ENCODE measurements around the gene SLC6A11.

The SLC6A11 gene

DNA sequence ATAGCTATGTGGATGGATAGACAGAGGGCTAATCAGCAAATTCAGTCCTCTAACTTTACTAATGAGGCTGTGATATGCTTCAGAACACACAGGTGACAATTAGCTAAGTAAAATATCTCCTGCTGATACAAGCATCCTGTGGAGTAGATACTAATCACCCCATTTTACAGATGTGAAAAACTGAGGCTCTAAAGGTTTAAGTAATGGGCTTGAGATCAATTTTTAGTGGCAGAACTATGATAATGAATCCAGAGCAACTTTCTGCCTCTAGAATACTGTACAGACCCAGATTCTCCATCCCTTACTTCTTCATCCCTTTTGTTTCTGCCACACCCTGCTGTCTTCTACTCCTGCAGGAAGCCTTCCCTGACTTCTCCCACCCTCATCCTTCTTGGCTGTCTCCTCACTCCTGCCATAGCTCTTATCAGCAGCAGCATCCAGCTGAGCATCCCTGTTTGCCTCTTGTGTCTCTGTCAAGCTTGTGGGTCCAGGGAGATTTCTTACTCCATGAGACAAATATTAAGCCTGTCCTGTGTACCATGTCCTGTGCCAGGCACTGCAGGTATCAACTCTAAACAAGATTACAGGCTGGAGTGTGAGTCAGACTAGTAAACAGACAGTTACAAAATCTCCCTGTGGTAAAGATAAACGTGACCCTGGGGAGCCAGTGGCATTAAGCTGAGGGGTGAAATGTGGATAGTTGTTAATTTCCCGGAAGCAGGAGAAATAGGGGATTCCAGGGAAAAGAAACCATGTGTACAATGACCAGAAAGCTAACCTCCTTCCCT is 39.2 kb downstream of the SLC6A11 start:
- TF ChIP-seq, protein P1, sequence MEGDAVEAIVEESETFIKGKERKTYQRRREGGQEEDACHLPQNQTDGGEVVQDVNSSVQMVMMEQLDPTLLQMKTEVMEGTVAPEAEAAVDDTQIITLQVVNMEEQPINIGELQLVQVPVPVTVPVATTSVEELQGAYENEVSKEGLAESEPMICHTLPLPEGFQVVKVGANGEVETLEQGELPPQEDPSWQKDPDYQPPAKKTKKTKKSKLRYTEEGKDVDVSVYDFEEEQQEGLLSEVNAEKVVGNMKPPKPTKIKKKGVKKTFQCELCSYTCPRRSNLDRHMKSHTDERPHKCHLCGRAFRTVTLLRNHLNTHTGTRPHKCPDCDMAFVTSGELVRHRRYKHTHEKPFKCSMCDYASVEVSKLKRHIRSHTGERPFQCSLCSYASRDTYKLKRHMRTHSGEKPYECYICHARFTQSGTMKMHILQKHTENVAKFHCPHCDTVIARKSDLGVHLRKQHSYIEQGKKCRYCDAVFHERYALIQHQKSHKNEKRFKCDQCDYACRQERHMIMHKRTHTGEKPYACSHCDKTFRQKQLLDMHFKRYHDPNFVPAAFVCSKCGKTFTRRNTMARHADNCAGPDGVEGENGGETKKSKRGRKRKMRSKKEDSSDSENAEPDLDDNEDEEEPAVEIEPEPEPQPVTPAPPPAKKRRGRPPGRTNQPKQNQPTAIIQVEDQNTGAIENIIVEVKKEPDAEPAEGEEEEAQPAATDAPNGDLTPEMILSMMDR (IDR thresholded peaks at IDR 0.05; ENCODE audit: control insufficient read depth, insufficient read depth, low read depth, low read length, missing control alignments) = no peak
- no peak overlapping the region for H3K4me3 ChIP-seq (ENCODE audit: control insufficient read depth, low read depth, low read length)
- DNase-seq (ENCODE audit: low read depth) = no peak

DNA sequence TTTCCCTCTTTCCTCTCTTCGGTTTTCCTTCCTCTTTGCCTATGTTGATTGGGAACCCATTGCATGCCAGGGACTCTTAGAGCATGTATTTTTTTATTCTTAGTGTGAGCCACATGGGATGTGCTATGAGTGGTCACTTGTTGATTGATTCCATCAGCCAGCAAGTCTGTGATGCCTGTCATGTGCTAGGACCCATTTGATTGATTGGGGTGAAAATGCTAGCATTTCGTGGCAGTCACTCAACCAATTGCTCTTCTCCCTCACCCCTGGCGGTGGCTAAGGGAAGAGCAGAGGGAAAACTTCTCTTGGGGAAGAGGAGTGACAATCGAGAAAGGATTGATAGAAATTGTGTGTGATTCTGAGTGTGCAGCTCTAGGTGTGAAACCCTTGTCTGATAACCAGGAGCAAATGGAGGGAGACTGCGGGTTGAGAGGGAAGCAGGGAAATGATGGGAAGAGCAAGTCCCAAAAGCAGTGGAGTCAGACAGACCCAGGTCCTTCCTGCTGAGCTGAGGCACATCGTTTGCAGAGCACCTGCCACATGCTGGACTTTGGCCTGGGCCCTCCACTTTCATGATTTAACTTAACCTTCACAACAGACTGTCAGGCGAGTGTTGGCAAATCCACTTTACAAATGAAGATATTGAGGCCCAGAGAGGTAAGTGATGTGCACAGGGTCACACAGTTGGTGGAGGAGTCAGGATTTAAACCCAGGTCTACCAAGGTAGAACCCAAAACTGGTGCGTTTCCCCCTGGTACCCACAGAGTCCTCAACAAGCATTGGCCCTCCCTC is 40.0 kb downstream of the SLC6A11 start:
- TF ChIP-seq, protein P1 (IDR thresholded peaks at IDR 0.05; ENCODE audit: control insufficient read depth, insufficient read depth, low read depth, low read length, missing control alignments) = peak; percentile 43
- DNase-seq (ENCODE audit: low read depth) = no peak
- no peak overlapping the region for H3K4me3 ChIP-seq (ENCODE audit: control insufficient read depth, low read depth, low read length)

DNA sequence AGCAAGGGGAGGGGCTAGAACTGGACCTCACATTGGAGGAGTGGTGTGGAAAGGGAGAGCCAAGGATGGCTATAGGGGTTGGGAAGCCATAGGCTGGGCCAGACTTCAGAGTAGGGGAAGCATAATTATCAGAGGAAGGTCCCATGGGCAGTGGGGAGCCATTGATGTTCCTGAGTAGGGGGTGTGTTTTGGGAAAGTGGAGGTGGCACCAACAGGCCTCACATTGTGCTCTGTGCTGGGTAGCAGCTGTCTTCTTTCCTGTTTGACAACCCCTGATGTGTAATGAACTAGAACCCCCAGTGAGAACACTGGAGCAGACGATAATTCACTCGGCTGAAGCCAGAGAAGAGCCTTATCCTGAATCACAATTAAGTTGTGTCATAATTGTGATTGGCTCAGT is 41.2 kb downstream of the SLC6A11 start:
- DNase-seq (ENCODE audit: low read depth) = no peak
- TF ChIP-seq, protein P1 (IDR thresholded peaks at IDR 0.05; ENCODE audit: control insufficient read depth, insufficient read depth, low read depth, low read length, missing control alignments) = no peak
- H3K4me3 ChIP-seq (ENCODE audit: control insufficient read depth, low read depth, low read length) = no peak overlapping the region

DNA sequence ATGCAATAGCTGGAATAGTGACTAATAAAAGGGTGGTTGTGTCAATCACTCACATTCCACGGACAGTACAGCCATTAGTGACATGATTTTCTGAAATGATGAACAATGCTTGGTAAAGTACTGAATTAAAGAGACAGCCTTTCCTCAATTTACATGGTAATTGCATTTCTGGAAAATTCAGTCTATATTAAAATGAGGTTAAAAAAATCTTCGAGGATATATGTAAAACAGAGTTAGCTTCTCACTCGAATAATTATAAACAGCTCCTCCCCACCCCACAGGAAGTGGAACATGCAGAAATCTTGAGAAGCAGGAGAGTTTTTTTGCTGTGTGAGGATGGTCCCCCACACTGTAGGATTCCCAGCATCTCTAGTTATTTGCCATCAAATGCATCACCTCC is 42.1 kb downstream of the SLC6A11 start:
- no peak for DNase-seq (ENCODE audit: low read depth)
- H3K4me3 ChIP-seq (ENCODE audit: control insufficient read depth, low read depth, low read length) = no peak overlapping the region
- TF ChIP-seq, protein P1 (IDR thresholded peaks at IDR 0.05; ENCODE audit: control insufficient read depth, insufficient read depth, low read depth, low read length, missing control alignments) = no peak

DNA sequence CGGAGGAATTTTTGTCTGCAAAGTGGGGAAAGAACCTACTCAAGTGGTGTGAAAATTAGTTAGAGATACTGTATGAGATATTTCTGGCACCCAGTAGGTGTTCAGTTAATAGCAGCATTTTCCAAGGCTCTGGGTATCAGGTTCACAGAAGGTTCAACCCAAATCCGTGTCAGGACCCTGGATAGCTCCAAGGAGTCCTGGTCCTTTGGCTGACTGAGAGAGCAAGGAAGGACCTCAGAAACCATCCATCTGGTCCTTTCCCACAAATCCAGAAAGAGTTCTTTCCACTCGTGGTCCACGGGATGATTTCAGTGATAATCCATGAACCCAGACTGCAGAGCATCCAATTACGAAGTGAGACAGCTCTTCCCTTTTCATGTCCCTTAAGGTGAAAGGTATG is 51.4 kb downstream of the SLC6A11 start:
- TF ChIP-seq, protein P1 (IDR thresholded peaks at IDR 0.05; ENCODE audit: control insufficient read depth, insufficient read depth, low read depth, low read length, missing control alignments) = no peak

DNA sequence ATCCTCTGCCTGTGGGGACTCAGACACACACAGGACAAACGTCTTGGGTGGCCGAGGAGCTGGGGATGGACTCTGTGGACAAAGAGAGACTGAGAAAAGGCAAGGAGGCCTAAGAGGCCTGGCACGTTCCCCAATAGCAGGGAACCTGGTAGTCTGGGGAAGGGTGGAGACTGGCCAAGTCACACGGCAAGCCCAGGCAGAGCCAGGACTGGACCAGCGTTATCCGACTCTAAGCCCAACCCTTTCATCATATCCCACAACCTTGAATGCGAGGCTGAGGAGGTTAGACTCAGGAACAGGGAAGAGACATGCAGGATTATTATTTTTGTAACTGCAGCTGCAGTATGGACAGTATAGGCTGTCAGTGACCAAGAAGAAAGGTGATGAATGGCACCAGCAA is 53.4 kb downstream of the SLC6A11 start:
- TF ChIP-seq, protein P1 (IDR thresholded peaks at IDR 0.05; ENCODE audit: control insufficient read depth, insufficient read depth, low read depth, low read length, missing control alignments) = no peak
- no peak for DNase-seq (ENCODE audit: low read depth)
- H3K4me3 ChIP-seq (ENCODE audit: control insufficient read depth, low read depth, low read length) = no peak overlapping the region

More for the DNA sequence above, 51.4 kb downstream of the SLC6A11 start:
- DNase-seq (ENCODE audit: low read depth) = no peak
- H3K4me3 ChIP-seq (ENCODE audit: control insufficient read depth, low read depth, low read length) = no peak overlapping the region

All from AG09309 (cell line).